Immature natural killer cell (primary cell): ENCODE results near the gene SNRNP25. TPM values are rescaled to one million over a fixed set of nuclear protein-coding genes. Genes with fewer than 3 reads are reported as not detected.

Experiments
- DNase-seq, 3 donors: peaks; one replicate each; pipeline ENCODE4 v3.0.0; 2022; ENCODE audit warnings: mixed read lengths in 1 of 3
- H3K27ac Mint-ChIP-seq, 6 donors: one replicate each; pipeline ENCODE4 v1.8.0; 2020; ENCODE audit warnings: mixed read lengths in 6 of 6, mild to moderate bottlenecking in 5 of 6, inconsistent platforms in 4 of 6, moderate library complexity in 3 of 6
- H3K27me3 Mint-ChIP-seq, 3 donors: one replicate each; pipeline ENCODE4 v1.8.0; 2020 to 2021; ENCODE audit warnings: low read depth in 3 of 3, mild to moderate bottlenecking in 3 of 3, mixed read lengths in 3 of 3, moderate library complexity in 3 of 3, inconsistent platforms in 1 of 3
- H3K36me3 Mint-ChIP-seq, 3 donors: one replicate each; pipeline ENCODE4 v1.8.0; 2020; ENCODE audit warnings: mixed read lengths in 3 of 3, inconsistent platforms in 2 of 3, mild to moderate bottlenecking in 2 of 3
- H3K4me1 Mint-ChIP-seq, 2 donors: one replicate each; pipeline ENCODE4 v1.8.0; 2020; ENCODE audit warnings: inconsistent platforms in 2 of 2, mild to moderate bottlenecking in 2 of 2, mixed read lengths in 2 of 2, moderate library complexity in 1 of 2
- H3K4me3 Mint-ChIP-seq, 5 donors: one replicate each; pipeline ENCODE4 v1.8.0; 2020; ENCODE audit warnings: mild to moderate bottlenecking in 5 of 5, mixed read lengths in 5 of 5, inconsistent platforms in 3 of 5, moderate library complexity in 3 of 5
- H3K9me3 Mint-ChIP-seq, 6 donors: one replicate each; pipeline ENCODE4 v1.8.0; 2020; ENCODE audit warnings: mild to moderate bottlenecking in 6 of 6, mixed read lengths in 6 of 6, inconsistent platforms in 4 of 6, moderate library complexity in 3 of 6
- polyA plus RNA-seq, 3 donors: library from polyadenylated mRNA; unstranded; fragments of 300-500 nt; fragmentation: Illumina TruSeq; gene quantifications; one replicate each; pipeline ENCODE4 v1.2.3, GENCODE V29; 2021

SNRNP25 gene
- polyA plus RNA-seq, 3 donors from 2014 or later, result 22.0 to 51.1 (median 30.7) TPM

GRCh38 chr16:96935-97381, 43.3 kb downstream of the SNRNP25 start:
- H3K27ac Mint-ChIP-seq, result peak overlapping the region in 3 of 6 donors; percentile 28 to 57 (median 45)
- H3K36me3 Mint-ChIP-seq, result peaks cover 3 to 15% (median 6%) of the 10 kb centered on the region in 3 donors

GRCh38 chr16:97822-98221, 44.2 kb downstream of the SNRNP25 start:
- no peak overlapping the region for H3K4me3 Mint-ChIP-seq
- H3K27ac Mint-ChIP-seq, result no peak overlapping the region
- peaks cover 5 to 7% of the 10 kb centered on the region in 2 donors for H3K4me1 Mint-ChIP-seq
- H3K9me3 Mint-ChIP-seq, result no peaks in the 10 kb centered on the region
- no peak for DNase-seq
- peaks cover 0 to 5% (median 4%) of the 10 kb centered on the region in 3 donors for H3K27me3 Mint-ChIP-seq
- peaks cover 3 to 11% (median 6%) of the 10 kb centered on the region in 3 donors for H3K36me3 Mint-ChIP-seq

More at GRCh38 chr16:96935-97381, 43.3 kb downstream of the SNRNP25 start:
- peaks cover 2 to 5% (median 2%) of the 10 kb centered on the region in 3 donors for H3K27me3 Mint-ChIP-seq
- peak; percentile 87 to 89 (median 89) for DNase-seq
- H3K4me1 Mint-ChIP-seq, result peaks cover 7% of the 10 kb centered on the region in 2 donors
- H3K9me3 Mint-ChIP-seq, result no peaks in the 10 kb centered on the region
- H3K4me3 Mint-ChIP-seq, result no peak overlapping the region

GRCh38 chr16:100989-101388, 47.4 kb downstream of the SNRNP25 start:
- no peak for DNase-seq
- Mint-ChIP-seq H3K9me3 (no peaks in the 10 kb centered on the region), H3K4me1 (peaks cover 5 to 7% of the 10 kb centered on the region in 2 donors), H3K36me3 (peaks cover 3 to 7% (median 6%) of the 10 kb centered on the region in 3 donors), H3K27me3 (peaks cover 0 to 6% (median 5%) of the 10 kb centered on the region in 3 donors), H3K27ac (no peak overlapping the region), H3K4me3 (no peak overlapping the region)

GRCh38 chr16:101586-101985, 48.0 kb downstream of the SNRNP25 start:
- Mint-ChIP-seq H3K27me3 (peaks cover 0 to 6% (median 5%) of the 10 kb centered on the region in 3 donors), H3K36me3 (peaks cover 3 to 7% (median 6%) of the 10 kb centered on the region in 3 donors), H3K4me3 (no peak overlapping the region), H3K27ac (no peak overlapping the region), H3K9me3 (no peaks in the 10 kb centered on the region), H3K4me1 (peaks cover 5 to 7% of the 10 kb centered on the region in 2 donors)
- DNase-seq, result no peak

GRCh38 chr16:102060-102855, 48.6 kb downstream of the SNRNP25 start:
- H3K4me3 Mint-ChIP-seq, result no peak overlapping the region
- H3K4me1 Mint-ChIP-seq, result peaks cover 0 to 6% of the 10 kb centered on the region in 2 donors
- no peak for DNase-seq
- no peaks in the 10 kb centered on the region for H3K9me3 Mint-ChIP-seq
- peak overlapping the region in 1 of 6 donors; percentile 65 for H3K27ac Mint-ChIP-seq
- peaks cover 0 to 6% (median 5%) of the 10 kb centered on the region in 3 donors for H3K27me3 Mint-ChIP-seq
- peaks cover 3 to 9% (median 8%) of the 10 kb centered on the region in 3 donors for H3K36me3 Mint-ChIP-seq

- no peak for DNase-seq
- Mint-ChIP-seq H3K36me3 (peaks cover 7 to 15% (median 9%) of the 10 kb centered on the region in 3 donors), H3K4me3 (no peak overlapping the region), H3K27ac (no peak overlapping the region), H3K27me3 (peaks cover 0 to 6% (median 5%) of the 10 kb centered on the region in 3 donors), H3K4me1 (peaks cover 0 to 5% of the 10 kb centered on the region in 2 donors), H3K9me3 (no peaks in the 10 kb centered on the region)
These were observed 50.7 kb downstream of the SNRNP25 start for GRCh38 chr16:104355-104754.

- Mint-ChIP-seq H3K27me3 (peaks cover 0 to 6% (median 5%) of the 10 kb centered on the region in 3 donors), H3K27ac (no peak overlapping the region)
These were observed 51.3 kb downstream of the SNRNP25 start for GRCh38 chr16:104928-105327.

GRCh38 chr16:105521-105920, 51.9 kb downstream of the SNRNP25 start:
- Mint-ChIP-seq H3K36me3 (peaks cover 4 to 21% (median 7%) of the 10 kb centered on the region in 3 donors), H3K27ac (no peak overlapping the region), H3K4me3 (no peak overlapping the region), H3K27me3 (peaks cover 0 to 6% (median 3%) of the 10 kb centered on the region in 3 donors), H3K4me1 (peaks cover 0 to 5% of the 10 kb centered on the region in 2 donors), H3K9me3 (no peaks in the 10 kb centered on the region)
- DNase-seq, result no peak

More at GRCh38 chr16:104928-105327, 51.3 kb downstream of the SNRNP25 start:
- Mint-ChIP-seq H3K4me3 (no peak overlapping the region), H3K36me3 (peaks cover 7 to 21% (median 9%) of the 10 kb centered on the region in 3 donors), H3K4me1 (peaks cover 0 to 5% of the 10 kb centered on the region in 2 donors), H3K9me3 (no peaks in the 10 kb centered on the region)
- DNase-seq, result no peak

- Mint-ChIP-seq H3K27me3 (peaks cover 0 to 6% (median under 1%) of the 10 kb centered on the region in 3 donors), H3K36me3 (peaks cover 4 to 24% (median 9%) of the 10 kb centered on the region in 3 donors), H3K4me3 (no peak overlapping the region), H3K9me3 (no peaks in the 10 kb centered on the region), H3K27ac (peak overlapping the region in 1 of 6 donors; percentile 22), H3K4me1 (peaks cover 0 to 5% of the 10 kb centered on the region in 2 donors)
- peak; percentile 64 to 71 (median 64) for DNase-seq
These were observed 53.1 kb downstream of the SNRNP25 start for GRCh38 chr16:106623-107324.

Other genes with a start within 250 kb of the SNRNP25 start
- gene POLR3K, start 220 bp upstream of the SNRNP25 start, polyA plus RNA-seq, result 10 to 100 TPM; 26.9 to 40.7 (median 34.6) TPM
- gene RHBDF1, start 18.8 kb downstream of the SNRNP25 start, polyA plus RNA-seq, result under 1 TPM in 1 of 3 donors, not detected in 2; 0.24 TPM
- 100 to 1,000 TPM in 2 of 3 donors, 10 to 100 TPM in 1; 96.0 to 134 (median 106) TPM for gene MPG, start 24.4 kb downstream of the SNRNP25 start, polyA plus RNA-seq
- 10 to 100 TPM; 13.3 to 28.6 (median 27.0) TPM for gene NPRL3, start 84.8 kb downstream of the SNRNP25 start, polyA plus RNA-seq
- gene HBZ, start 98.8 kb downstream of the SNRNP25 start, polyA plus RNA-seq, result not detected
- 1 to 10 TPM in 1 of 3 donors, not detected in 2; 2.5 TPM for gene HBM, start 112.2 kb downstream of the SNRNP25 start, polyA plus RNA-seq
- 100 to 1,000 TPM; 202 to 797 (median 725) TPM for gene HBA2, start 119.0 kb downstream of the SNRNP25 start, polyA plus RNA-seq
- 100 to 1,000 TPM in 2 of 3 donors, 10 to 100 TPM in 1; 70.7 to 207 (median 119) TPM for gene HBA1, start 122.9 kb downstream of the SNRNP25 start, polyA plus RNA-seq
- gene HBQ1, start 126.6 kb downstream of the SNRNP25 start, polyA plus RNA-seq, result 10 to 100 TPM in 1 of 3 donors, 1 to 10 TPM in 2; 4.9 to 10.3 (median 8.9) TPM
- gene LUC7L, start 175.6 kb downstream of the SNRNP25 start, polyA plus RNA-seq, result 10 to 100 TPM in 2 of 3 donors, 1 to 10 TPM in 1; 4.5 to 15.0 (median 10.4) TPM
- gene FAM234A, start 181.0 kb downstream of the SNRNP25 start, polyA plus RNA-seq, result 10 to 100 TPM; 19.3 to 56.6 (median 24.4) TPM
- not detected for gene RGS11, start 222.1 kb downstream of the SNRNP25 start, polyA plus RNA-seq
- gene ARHGDIG, start 226.8 kb downstream of the SNRNP25 start, polyA plus RNA-seq, result not detected
- not detected for gene PDIA2, start 229.3 kb downstream of the SNRNP25 start, polyA plus RNA-seq